Gastrocnemius medialis (tissue), 4 donors: ENCODE measurements around the gene RAPH1. TPM values are rescaled to one million over a fixed set of nuclear protein-coding genes. Genes with fewer than 3 reads are reported as not detected.

Experiments used
- ATAC-seq, 2 donors: fragments of 150-250 bp; one replicate each; pipeline ENCODE4 v1.9.1; 2016
- DNase-seq, 2 donors: peaks; one replicate each; pipeline ENCODE4 v3.0.0-alpha.2; 2019
- H3K27ac ChIP-seq, 4 donors: fragments of 200-600 bp; sonication (generic); 1 replicate in 1 of 4; 2 replicates in 3 of 4; pipeline ENCODE4 v1.5.1; 2016 to 2018; ENCODE audit warnings: mild to moderate bottlenecking in 2 of 4, moderate library complexity in 1 of 4
- H3K27me3 ChIP-seq, 3 donors: fragments of 200-600 bp; sonication (generic) in 2 of 3; 1 replicate in 1 of 3; 2 replicates in 2 of 3; pipeline versions ENCODE4 v1.5.1 to v1.6.0; 2016 to 2019; ENCODE audit warnings: mild to moderate bottlenecking in 1 of 3, moderate library complexity in 1 of 3
- H3K36me3 ChIP-seq, 2 donors: fragments of 200-600 bp; sonication (generic) in 1 of 2; one replicate each; pipeline ENCODE4 v1.5.1; 2017 to 2018
- H3K4me1 ChIP-seq, 2 donors: fragments of 200-600 bp; sonication (generic) in 1 of 2; one replicate each; pipeline ENCODE4 v1.5.1; 2016 to 2017; ENCODE audit warnings: mild to moderate bottlenecking in 2 of 2
- H3K4me3 ChIP-seq, 4 donors: fragments of 200-600 bp; sonication (generic) in 3 of 4; 1 replicate in 1 of 4; 2 replicates in 3 of 4; pipeline ENCODE4 v1.5.1; 2016 to 2019; ENCODE audit warnings: mild to moderate bottlenecking in 2 of 4
- H3K9me3 ChIP-seq, 3 donors: fragments of 200-600 bp; sonication (generic) in 2 of 3; 1 replicate in 1 of 3; 2 replicates in 2 of 3; pipeline ENCODE4 v1.5.1; 2016 to 2019
- CTCF ChIP-seq, 5 experiments: fragments of 450-650 bp in 3 of 5; fragments of 200-600 bp in 2 of 5; sonication (generic) in 2 of 5; IDR thresholded peaks in 4 of 5; conservative IDR thresholded peaks in 1 of 5; 1 replicate in 4 of 5; 2 replicates in 1 of 5; pipeline ENCODE4 v1.5.1; 2016 to 2019; ENCODE audit warnings: antibody characterized with exemption in 5 of 5, mild to moderate bottlenecking in 3 of 5, moderate library complexity in 3 of 5
- POLR2A ChIP-seq, 2 donors: fragments of 450-650 bp; IDR thresholded peaks; one replicate each; pipeline ENCODE4 v1.6.1; 2017; ENCODE audit warnings: antibody characterized with exemption in 2 of 2, mild to moderate bottlenecking in 2 of 2, moderate library complexity in 2 of 2
- in situ Hi-C, 4 donors: fragments of 200-750 bp; cut with MboI; loops; one replicate each; pipeline versions ENCODE4 v1.15.0 to v1.8.0; 2017; ENCODE audit warnings: low sequenced_read_pairs in 4 of 4
- intact Hi-C: fragments of 100-400 bp; cut with DNase I; formaldehyde crosslinking; loops from one replicate; pipeline ENCODE4 v1.15.1; 2023; ENCODE audit warnings: low total_unique reads
- total RNA-seq, 4 donors: library from RNA; depleted of rRNA; stranded (reverse); fragments of >200 nt; gene quantifications; one replicate each; pipeline versions ENCODE4 v1.1.0 to v1.2.3, GENCODE V29; 2016

RAPH1 gene
- total RNA-seq, 4 donors from 2014 or later, result 17.6 to 29.7 (median 21.7) TPM

- Histone ChIP-seq H3K4me1 (peaks cover 19 to 31% of the 10 kb centered on the region in 2 donors), H3K36me3 (no peaks in the 10 kb centered on the region), H3K27ac (peak overlapping the region in 2 of 4 donors; percentile 29 to 35), H3K4me3 (no peak overlapping the region), H3K9me3 (no peaks in the 10 kb centered on the region), H3K27me3 (no peaks in the 10 kb centered on the region)
- intact Hi-C loops (no loop called here), in situ Hi-C loops (no loop called here)
- no peak for DNase-seq
- ATAC-seq, result no peak
- TF ChIP-seq POLR2A (IDR thresholded peaks at IDR 0.05), result no peak
- no peak for TF ChIP-seq CTCF (IDR thresholded peaks at IDR 0.05 in 4 of 5, conservative IDR thresholded peaks at IDR 0.05 in 1 of 5)
Observed at GRCh38 chr2:203583084-203583695, 48.1 kb upstream of the RAPH1 start.

- no peak overlapping the region for H3K4me3 ChIP-seq
- H3K27ac ChIP-seq, result no peak overlapping the region
- DNase-seq (no peak), ATAC-seq (no peak)
- no peaks in the 10 kb centered on the region for H3K9me3 ChIP-seq
- intact Hi-C loops (no loop called here), in situ Hi-C loops (no loop called here)
- peaks cover 19 to 31% of the 10 kb centered on the region in 2 donors for H3K4me1 ChIP-seq
- no peak for TF ChIP-seq CTCF (IDR thresholded peaks at IDR 0.05 in 4 of 5, conservative IDR thresholded peaks at IDR 0.05 in 1 of 5)
- TF ChIP-seq POLR2A (IDR thresholded peaks at IDR 0.05), result no peak
- no peaks in the 10 kb centered on the region for H3K36me3 ChIP-seq
- no peaks in the 10 kb centered on the region for H3K27me3 ChIP-seq
Observed at GRCh38 chr2:203582468-203582867, 47.4 kb upstream of the RAPH1 start.

GRCh38 chr2:203580844-203581243, 45.7 kb upstream of the RAPH1 start:
- in situ Hi-C loops (no loop called here), intact Hi-C loops (no loop called here)
- H3K4me1 ChIP-seq, result peaks cover 19 to 31% of the 10 kb centered on the region in 2 donors
- H3K27ac ChIP-seq, result no peak overlapping the region
- DNase-seq, result no peak
- no peaks in the 10 kb centered on the region for H3K36me3 ChIP-seq
- ATAC-seq, result no peak
- H3K4me3 ChIP-seq, result no peak overlapping the region
- TF ChIP-seq POLR2A (IDR thresholded peaks at IDR 0.05), result no peak
- TF ChIP-seq CTCF (IDR thresholded peaks at IDR 0.05 in 4 of 5, conservative IDR thresholded peaks at IDR 0.05 in 1 of 5), result no peak
- H3K27me3 ChIP-seq, result no peaks in the 10 kb centered on the region
- no peaks in the 10 kb centered on the region for H3K9me3 ChIP-seq

GRCh38 chr2:203579730-203580129, 44.6 kb upstream of the RAPH1 start:
- Histone ChIP-seq H3K4me1 (peaks cover 19 to 31% of the 10 kb centered on the region in 2 donors), H3K9me3 (no peaks in the 10 kb centered on the region), H3K27ac (peak overlapping the region in 3 of 4 donors; percentile 60 to 67 (median 65)), H3K4me3 (no peak overlapping the region), H3K27me3 (no peaks in the 10 kb centered on the region), H3K36me3 (no peaks in the 10 kb centered on the region)
- in situ Hi-C loops (no loop called here), intact Hi-C loops (no loop called here)
- DNase-seq (no peak), ATAC-seq (no peak)
- no peak for TF ChIP-seq POLR2A (IDR thresholded peaks at IDR 0.05)
- TF ChIP-seq CTCF (IDR thresholded peaks at IDR 0.05 in 4 of 5, conservative IDR thresholded peaks at IDR 0.05 in 1 of 5), result no peak
